Esophagus squamous epithelium (tissue), 5 donors: ENCODE measurements around the gene PPFIA2. TPM values are rescaled to one million over a fixed set of nuclear protein-coding genes. Genes with fewer than 3 reads are reported as not detected.

Experiments used
- DNase-seq: peaks from one replicate; lab custom pipeline; 2025; lab: John Stamatoyannopoulos, UW
- H3K27ac ChIP-seq, 4 donors: fragments of 200-600 bp; sonication (generic); one replicate each; pipeline ENCODE4 v1.5.1; 2016 to 2019; ENCODE audit warnings: mild to moderate bottlenecking in 1 of 4
- H3K27me3 ChIP-seq, 4 donors: fragments of 200-600 bp; sonication (generic); 1 replicate in 3 of 4; 2 replicates in 1 of 4; pipeline versions ENCODE4 v1.5.1 to v1.6.0; 2017 to 2021; ENCODE audit warnings: antibody characterized with exemption in 1 of 4
- H3K36me3 ChIP-seq, 3 donors: fragments of 200-600 bp; sonication (generic); one replicate each; pipeline ENCODE4 v1.5.1; 2016 to 2019
- H3K4me1 ChIP-seq, 3 donors: fragments of 200-600 bp; sonication (generic); one replicate each; pipeline ENCODE4 v1.5.1; 2017 to 2019
- H3K4me3 ChIP-seq, 4 donors: fragments of 200-600 bp; sonication (generic); 1 replicate in 3 of 4; 2 replicates in 1 of 4; pipeline ENCODE4 v1.5.1; 2016 to 2019; ENCODE audit warnings: mild to moderate bottlenecking in 2 of 4, moderate library complexity in 1 of 4
- H3K9me3 ChIP-seq, 3 donors: fragments of 200-600 bp; sonication (generic); one replicate each; pipeline ENCODE4 v1.5.1; 2016 to 2019
- CTCF ChIP-seq, 6 experiments: fragments of 450-650 bp in 4 of 6; fragments of 200-600 bp in 2 of 6; sonication (generic) in 2 of 6; IDR thresholded peaks; one replicate each; pipeline ENCODE4 v1.5.1; 2016 to 2019; ENCODE audit warnings: antibody characterized with exemption in 6 of 6, mild to moderate bottlenecking in 4 of 6, moderate library complexity in 4 of 6
- POLR2A ChIP-seq, 4 donors: fragments of 450-650 bp; IDR thresholded peaks; one replicate each; pipeline ENCODE4 v1.6.1; 2017; ENCODE audit warnings: antibody characterized with exemption in 4 of 4, mild to moderate bottlenecking in 4 of 4, moderate library complexity in 3 of 4
- WGBS, 2 donors: methylation state at CpG; one replicate each; pipeline ENCODE4 v1.1.5; 2018; 5-methylcytosine and 5-hydroxymethylcytosine counted together
- intact Hi-C: fragments of 100-400 bp; cut with DNase I; formaldehyde crosslinking; loops from one replicate; pipeline ENCODE4 v1.15.0; 2022
- total RNA-seq, 4 donors: library from RNA; depleted of rRNA; stranded (reverse); fragments of >200 nt; gene quantifications; one replicate each; pipeline ENCODE4 v1.1.0, GENCODE V29; 2016
- donor health status: DM: yes; HTN: yes; CAD: no.

The PPFIA2 gene
- total RNA-seq, 4 donors from 2014 or later, result 0.31 to 2.3 (median 0.55) TPM

- H3K27ac ChIP-seq, result no peak overlapping the region
- H3K4me1 ChIP-seq, result no peaks in the 10 kb centered on the region
- WGBS, 2 donors, result 44 to 55% methylated on average over 1 of the region's 1 CpG
- DNase-seq, result no peak
- H3K27me3 ChIP-seq, result no peaks in the 10 kb centered on the region
- no peak for TF ChIP-seq CTCF (IDR thresholded peaks at IDR 0.05)
- TF ChIP-seq POLR2A (IDR thresholded peaks at IDR 0.05), result no peak
- intact Hi-C loops, result no loop called here
- no peaks in the 10 kb centered on the region for H3K36me3 ChIP-seq
- H3K9me3 ChIP-seq, result no peaks in the 10 kb centered on the region
- H3K4me3 ChIP-seq, result no peak overlapping the region
Measured at GRCh38 chr12:81412940-81413339, 346.2 kb downstream of the PPFIA2 start.

- TF ChIP-seq CTCF (IDR thresholded peaks at IDR 0.05), result no peak
- TF ChIP-seq POLR2A (IDR thresholded peaks at IDR 0.05), result no peak
- no peak overlapping the region for H3K4me3 ChIP-seq
- DNase-seq, result no peak
- H3K4me1 ChIP-seq, result no peaks in the 10 kb centered on the region
- no peaks in the 10 kb centered on the region for H3K36me3 ChIP-seq
- H3K9me3 ChIP-seq, result no peaks in the 10 kb centered on the region
- no peaks in the 10 kb centered on the region for H3K27me3 ChIP-seq
- 63 to 72% methylated on average over 1 of the region's 1 CpG for WGBS, 2 donors
- H3K27ac ChIP-seq, result no peak overlapping the region
- intact Hi-C loops, result no loop called here
Measured at GRCh38 chr12:81403348-81403747, 355.8 kb downstream of the PPFIA2 start.

GRCh38 chr12:81401241-81401640, 357.9 kb downstream of the PPFIA2 start:
- H3K27ac ChIP-seq, result no peak overlapping the region
- H3K4me3 ChIP-seq, result no peak overlapping the region
- H3K4me1 ChIP-seq, result no peaks in the 10 kb centered on the region
- H3K9me3 ChIP-seq, result no peaks in the 10 kb centered on the region
- DNase-seq, result no peak
- 84 to 86% methylated on average over 2 of the region's 2 CpGs for WGBS, 2 donors
- intact Hi-C loops, result no loop called here
- H3K36me3 ChIP-seq, result no peaks in the 10 kb centered on the region
- H3K27me3 ChIP-seq, result no peaks in the 10 kb centered on the region
- TF ChIP-seq CTCF (IDR thresholded peaks at IDR 0.05) (no peak), POLR2A (IDR thresholded peaks at IDR 0.05) (no peak)

GRCh38 chr12:81400024-81400423, 359.1 kb downstream of the PPFIA2 start:
- TF ChIP-seq CTCF (IDR thresholded peaks at IDR 0.05), result no peak
- no peak for TF ChIP-seq POLR2A (IDR thresholded peaks at IDR 0.05)
- Histone ChIP-seq H3K36me3 (no peaks in the 10 kb centered on the region), H3K27ac (no peak overlapping the region), H3K4me3 (no peak overlapping the region), H3K27me3 (no peaks in the 10 kb centered on the region), H3K4me1 (no peaks in the 10 kb centered on the region), H3K9me3 (no peaks in the 10 kb centered on the region)
- DNase-seq, result no peak
- 88 to 94% methylated on average over 1 of the region's 1 CpG for WGBS, 2 donors
- intact Hi-C loops, result no loop called here

GRCh38 chr12:81395431-81395830, 363.7 kb downstream of the PPFIA2 start:
- Histone ChIP-seq H3K4me1 (no peaks in the 10 kb centered on the region), H3K27me3 (no peaks in the 10 kb centered on the region), H3K27ac (no peak overlapping the region), H3K4me3 (no peak overlapping the region), H3K9me3 (no peaks in the 10 kb centered on the region), H3K36me3 (no peaks in the 10 kb centered on the region)
- WGBS, 2 donors, result 57 to 66% methylated on average over 3 of the region's 3 CpGs
- TF ChIP-seq POLR2A (IDR thresholded peaks at IDR 0.05) (no peak), CTCF (IDR thresholded peaks at IDR 0.05) (no peak)
- intact Hi-C loops, result no loop called here
- no peak for DNase-seq
